ENCODE data around the gene S100Z.

GRCh38 chr5:76941442-76941841 lies 91.6 kb downstream of the S100Z start:
- TF ChIP-seq, protein P1, sequence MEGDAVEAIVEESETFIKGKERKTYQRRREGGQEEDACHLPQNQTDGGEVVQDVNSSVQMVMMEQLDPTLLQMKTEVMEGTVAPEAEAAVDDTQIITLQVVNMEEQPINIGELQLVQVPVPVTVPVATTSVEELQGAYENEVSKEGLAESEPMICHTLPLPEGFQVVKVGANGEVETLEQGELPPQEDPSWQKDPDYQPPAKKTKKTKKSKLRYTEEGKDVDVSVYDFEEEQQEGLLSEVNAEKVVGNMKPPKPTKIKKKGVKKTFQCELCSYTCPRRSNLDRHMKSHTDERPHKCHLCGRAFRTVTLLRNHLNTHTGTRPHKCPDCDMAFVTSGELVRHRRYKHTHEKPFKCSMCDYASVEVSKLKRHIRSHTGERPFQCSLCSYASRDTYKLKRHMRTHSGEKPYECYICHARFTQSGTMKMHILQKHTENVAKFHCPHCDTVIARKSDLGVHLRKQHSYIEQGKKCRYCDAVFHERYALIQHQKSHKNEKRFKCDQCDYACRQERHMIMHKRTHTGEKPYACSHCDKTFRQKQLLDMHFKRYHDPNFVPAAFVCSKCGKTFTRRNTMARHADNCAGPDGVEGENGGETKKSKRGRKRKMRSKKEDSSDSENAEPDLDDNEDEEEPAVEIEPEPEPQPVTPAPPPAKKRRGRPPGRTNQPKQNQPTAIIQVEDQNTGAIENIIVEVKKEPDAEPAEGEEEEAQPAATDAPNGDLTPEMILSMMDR (IDR thresholded peaks at IDR 0.05), result no peak
- no peak for TF ChIP-seq EZH2 (IDR thresholded peaks at IDR 0.05; ENCODE audit: borderline replicate concordance, insufficient read depth, low read depth, low read length, poor library complexity, severe bottlenecking)
